Hypothalamus (tissue), 51 donors: ENCODE data around the gene IL17C.

Experiments
- DNase-seq, 51 donors: peaks; one replicate each; lab custom pipeline; 2025; lab: John Stamatoyannopoulos, UW

The IL17C gene

DNA sequence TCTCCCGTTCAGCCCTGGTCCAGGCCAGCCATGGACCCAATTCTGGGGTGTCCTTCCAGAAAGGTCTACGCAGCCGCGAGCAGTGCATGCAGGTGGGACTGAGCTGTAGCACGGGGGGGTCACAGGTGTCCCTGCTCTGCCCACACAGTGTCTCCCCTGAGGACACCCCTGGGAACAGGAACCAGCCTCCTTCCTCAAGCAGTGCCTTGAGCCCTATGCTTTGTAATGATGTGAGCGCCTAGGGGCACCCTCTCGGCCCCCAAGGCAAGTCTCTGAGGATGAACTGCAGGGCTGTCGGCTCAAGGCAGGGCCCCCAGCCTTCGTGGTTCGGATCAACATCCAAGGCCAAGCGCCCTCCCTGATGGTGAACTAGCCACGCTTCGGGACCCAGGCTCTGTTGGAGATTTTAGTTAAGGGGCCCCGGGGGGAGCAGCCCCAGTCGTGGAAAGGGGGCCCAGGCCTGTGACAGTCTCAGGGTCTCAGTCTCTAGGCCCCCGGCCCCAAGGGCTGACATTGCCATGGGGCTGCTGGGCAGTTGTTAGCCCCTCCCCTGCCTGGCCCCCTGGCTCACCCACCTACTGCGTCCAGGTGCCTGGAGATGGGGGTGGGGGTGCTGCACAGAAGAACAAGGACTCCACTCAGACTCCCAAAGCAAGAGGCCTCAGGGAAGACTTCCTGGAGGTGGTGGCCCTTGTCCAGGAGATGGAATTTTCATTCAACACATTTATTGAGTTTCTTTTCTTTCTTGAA lies 2.3 kb downstream of the IL17C start:
- no peak for DNase-seq

- no peak for DNase-seq
Observed at GRCh38 chr16:88642881-88643643, 4.7 kb downstream of the IL17C start.

DNA sequence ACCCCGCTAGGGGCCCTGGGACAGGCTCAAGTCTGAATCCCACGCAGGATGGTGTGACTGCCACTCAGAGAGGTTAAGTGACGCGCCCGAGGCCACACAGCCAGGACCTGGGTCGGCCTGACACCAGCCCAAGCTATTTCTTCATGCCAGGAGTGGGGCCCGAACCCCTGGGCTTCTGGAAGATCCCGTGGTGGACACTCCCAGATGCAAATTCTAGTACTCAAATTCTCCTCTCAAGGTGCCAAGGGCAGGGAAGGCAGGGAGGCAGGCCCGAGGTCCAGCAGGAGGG lies 5.2 kb downstream of the IL17C start:
- DNase-seq = no peak

DNA sequence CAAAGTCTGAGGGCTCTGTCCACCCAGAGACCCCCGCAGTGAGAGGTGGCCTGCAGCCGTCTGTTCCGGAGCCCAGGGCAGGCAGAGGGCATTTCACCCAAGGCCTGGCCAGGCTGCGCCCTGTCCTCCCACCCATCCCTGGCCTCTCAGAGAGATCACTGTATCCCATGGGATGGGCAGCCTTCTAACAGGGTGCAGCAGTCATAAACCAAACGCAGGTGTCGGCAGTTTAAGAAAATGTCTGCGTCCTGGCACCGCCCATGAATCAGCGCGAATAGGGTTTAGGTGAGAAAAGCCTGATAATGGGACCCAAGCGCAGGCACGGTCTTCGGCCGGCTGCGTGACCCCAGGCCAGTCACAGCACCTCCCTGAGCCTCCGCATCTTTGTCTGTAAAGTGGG lies 7.1 kb downstream of the IL17C start:
- DNase-seq = no peak

DNA sequence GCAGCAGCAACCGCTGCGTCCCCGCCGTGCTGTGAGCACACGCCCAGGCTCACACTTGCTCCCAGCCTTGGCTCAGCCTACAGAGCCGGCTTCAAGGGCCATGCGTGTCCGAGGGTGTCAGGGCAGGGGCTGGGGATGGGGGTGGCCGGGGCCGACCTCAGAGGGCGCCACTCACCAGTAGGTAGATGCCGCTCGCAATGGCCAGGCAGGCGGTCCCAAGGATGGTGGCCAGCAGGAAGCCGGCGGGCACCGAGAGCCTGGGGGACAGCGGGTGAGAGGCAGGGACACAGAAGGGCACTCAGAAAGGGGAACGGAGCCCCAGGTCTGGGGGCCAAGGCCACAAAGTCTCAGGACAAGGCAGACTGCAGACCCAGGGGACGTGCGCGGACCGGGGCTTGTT lies 7.6 kb downstream of the IL17C start:
- DNase-seq = no peak

GRCh38 chr16:88646345-88647034 lies 8.1 kb downstream of the IL17C start:
- no peak for DNase-seq

DNA sequence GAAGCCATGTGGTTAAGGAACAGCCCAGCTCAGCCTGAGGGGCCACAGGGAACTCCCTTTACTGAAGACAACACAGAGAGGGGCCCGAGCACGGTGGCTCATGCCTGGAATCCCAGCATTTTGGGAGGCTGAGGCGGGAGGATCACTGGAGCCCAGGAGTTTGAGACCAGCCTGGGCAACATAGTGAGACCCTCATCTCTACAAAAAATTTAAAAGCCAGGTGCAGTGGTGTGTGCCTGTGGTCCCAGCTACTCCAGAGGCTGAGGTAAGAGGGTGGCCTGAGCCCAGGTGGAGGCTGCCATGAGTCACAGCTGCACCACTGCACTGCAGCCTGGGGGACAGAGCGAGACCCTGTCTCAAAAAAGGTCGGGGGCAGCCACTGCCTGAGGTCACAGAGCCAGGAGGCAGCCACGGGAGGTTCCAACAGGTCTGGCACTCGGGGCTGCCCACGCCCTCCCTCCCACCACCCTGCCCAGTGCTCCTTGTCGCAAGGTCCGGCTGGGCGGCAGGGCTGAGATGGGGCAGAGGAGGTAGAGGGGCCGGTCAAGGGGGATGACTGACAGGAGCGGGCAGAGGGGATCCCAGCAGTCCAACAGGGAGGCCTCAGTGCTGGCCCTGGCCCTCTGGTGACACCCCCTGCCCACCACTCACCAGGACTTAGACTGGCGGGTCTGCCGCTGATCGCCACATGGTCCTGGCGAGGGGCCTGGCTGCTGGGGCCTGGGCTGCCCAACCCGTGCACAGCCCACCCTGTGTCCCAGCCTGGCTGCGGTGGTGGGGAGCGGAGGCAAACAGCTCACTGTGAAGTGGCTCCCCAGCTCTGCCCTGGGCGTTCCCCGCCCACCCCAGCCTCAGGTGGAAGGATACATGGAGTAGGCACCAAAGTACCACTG lies 9.1 kb downstream of the IL17C start:
- DNase-seq = no peak

- DNase-seq = no peak
Observed at GRCh38 chr16:88649195-88649923, 11.0 kb downstream of the IL17C start.

DNA sequence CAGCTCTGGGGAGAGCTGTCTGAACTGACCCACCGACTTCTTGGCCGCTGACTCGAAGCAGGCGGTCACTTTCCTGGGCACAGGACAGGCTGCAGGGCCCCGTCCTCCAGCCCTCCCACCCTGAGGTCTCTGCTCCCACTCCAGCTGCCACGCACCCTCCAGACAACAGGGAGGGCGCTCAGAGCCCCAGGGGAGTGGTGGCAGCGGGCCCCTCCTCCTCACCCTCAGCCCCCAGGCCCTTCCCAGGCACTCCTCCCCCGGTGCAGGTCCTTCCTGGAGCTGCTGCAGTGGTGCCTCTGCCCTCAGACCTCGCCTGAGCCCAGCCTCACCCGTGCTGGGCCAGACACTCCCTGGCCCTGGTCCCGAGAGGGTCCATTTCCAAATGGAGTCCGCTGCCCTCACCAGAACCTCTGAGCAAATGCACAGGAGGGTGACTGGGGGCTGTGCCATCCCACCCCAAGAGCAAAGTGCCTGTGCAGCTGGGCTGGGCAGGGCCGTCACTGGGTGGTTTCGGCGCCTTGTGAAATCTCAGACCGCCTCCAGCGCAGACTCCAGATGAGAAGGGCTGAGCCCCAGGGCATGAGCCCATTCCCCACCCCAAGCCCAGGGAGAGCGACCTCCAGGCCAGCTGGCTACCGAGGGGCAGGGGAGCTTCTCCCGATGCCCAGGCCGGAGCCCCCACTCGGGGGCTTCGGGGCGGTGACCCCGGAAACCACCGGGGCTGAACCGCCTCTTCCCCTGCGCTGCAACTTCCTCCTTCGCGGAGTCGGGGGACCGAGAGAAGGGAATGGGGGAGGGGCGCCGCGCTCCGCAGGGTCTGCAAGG lies 11.8 kb downstream of the IL17C start:
- peak in 3 of 51 donors; percentile 8 to 30 (median 15) for DNase-seq

GRCh38 chr16:88650749-88651275 lies 12.4 kb downstream of the IL17C start, which contains the start of gene CYBA:
TSS of gene CYBA (minus strand) at chr16:88651053. CDS start at chr16:88651013, 40 bp downstream.
- peak in 25 of 51 donors; percentile 4 to 56 (median 26) for DNase-seq

- DNase-seq = no peak
Observed at GRCh38 chr16:88651276-88651988, 13.1 kb downstream of the IL17C start.

DNA sequence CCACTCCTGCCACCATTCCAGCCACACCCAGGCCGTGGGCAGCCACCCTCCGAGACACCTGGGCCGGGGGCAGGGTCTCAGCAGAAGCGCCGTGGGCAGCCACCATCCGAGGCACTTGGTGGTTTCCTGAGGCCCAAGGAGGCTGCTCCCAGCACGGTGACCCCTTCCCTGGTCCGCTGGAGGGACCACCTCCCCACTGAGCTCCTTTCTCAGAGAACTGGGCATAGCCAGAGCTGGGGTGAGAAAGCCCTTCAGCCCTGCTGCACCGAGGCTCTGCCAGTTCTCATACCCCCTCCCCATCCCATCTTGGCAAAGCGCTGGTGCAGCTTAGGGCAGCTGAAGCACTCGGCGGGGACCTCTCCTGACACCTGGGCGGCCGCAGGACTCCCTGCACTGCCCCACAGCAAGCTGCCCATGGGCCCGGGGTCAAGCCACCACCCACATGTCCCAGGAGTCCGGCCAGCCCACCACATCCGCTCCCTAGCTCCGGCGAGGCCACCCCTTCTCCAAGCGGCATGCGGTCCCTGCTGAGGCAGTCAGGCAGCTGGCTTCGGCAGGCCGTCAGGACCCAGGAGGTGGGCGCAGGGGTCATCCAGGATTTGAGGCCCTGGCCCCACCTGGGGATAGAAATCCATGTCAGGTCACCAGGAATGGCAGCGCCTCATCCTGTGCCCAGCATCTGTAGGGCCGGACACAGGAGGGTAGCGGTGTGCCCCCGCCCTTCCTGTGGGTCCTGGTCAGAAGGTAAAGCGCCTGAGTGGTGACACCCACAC lies 13.8 kb downstream of the IL17C start:
- no peak for DNase-seq

- DNase-seq = no peak
Observed at GRCh38 chr16:88652762-88653063, 14.3 kb downstream of the IL17C start.

- DNase-seq = no peak
Observed at GRCh38 chr16:88653101-88653500, 14.7 kb downstream of the IL17C start.

GRCh38 chr16:88653596-88654362 lies 15.4 kb downstream of the IL17C start:
- no peak for DNase-seq

DNA sequence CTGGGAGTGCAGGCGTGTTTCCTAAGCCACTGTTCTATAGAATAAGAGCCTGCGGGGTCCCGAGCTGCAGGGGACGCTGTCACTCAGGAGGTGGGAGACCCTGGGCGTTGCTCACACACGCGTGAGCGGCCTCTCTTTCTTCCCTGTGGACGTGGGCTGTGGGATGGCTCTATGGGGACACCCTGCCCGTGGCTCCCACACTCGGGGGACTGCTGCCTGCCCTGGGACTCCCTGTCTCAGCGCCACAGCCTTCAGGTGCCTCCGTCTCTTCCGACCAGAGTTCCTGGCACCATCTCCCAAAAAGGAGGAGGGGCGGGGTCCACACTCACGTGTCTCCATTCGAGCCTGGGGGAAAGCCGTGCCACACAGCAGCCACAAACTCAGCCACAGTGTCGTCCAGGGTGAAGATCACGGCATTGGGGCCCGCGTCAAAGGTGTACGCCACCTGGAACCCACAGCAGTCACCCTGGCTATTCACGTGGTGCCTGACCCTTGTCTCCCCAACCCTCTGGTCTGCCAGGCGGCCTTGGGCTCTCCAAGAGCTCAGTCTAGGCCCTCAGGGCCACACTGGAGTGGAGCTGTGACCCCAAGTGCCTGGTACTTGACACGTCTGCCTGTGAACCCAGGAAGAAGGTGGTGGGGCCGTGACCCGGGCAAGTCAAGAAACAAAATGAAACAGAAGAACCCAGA lies 16.1 kb downstream of the IL17C start:
- no peak for DNase-seq
